ENCODE measurements around the gene EPHX1. TPM values are rescaled to one million over a fixed set of nuclear protein-coding genes. Genes with fewer than 3 reads are reported as not detected.
A peak's percentile ranks its signal among the peaks of the same experiment; 100 is the strongest.
"Not testable (repeated sequence)": the region's sequence is repeated elsewhere in the genome, so short reads cannot be mapped to it uniquely, and the experiment has no call there.

EPHX1 gene
- total RNA-seq, 4 donors from 2014 or later, result 56.9 to 114 (median 90.6) TPM

DNA sequence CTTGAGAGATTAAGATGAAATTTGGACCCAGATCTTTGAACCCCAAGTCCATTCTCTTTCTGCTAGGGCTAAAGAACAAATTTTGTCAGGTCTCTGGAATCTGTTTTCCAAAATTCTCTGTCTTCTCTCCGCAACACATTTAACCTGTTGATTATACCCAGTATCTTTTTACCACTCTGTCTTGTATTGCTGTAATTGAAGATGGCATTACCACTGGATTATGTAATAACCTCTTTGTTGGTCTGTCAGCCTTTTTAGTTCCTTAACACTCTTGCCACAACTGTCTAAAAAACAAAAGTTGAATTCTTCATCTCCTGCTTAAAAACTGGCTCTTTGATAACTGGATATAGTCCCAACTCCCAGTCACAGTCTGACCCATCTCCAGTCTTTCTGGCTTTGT lies 29.3 kb upstream of the EPHX1 start:
- peaks cover 2 to 63% (median 40%) of the 10 kb centered on the region in 4 donors for H3K4me1 ChIP-seq
- H3K9me3 ChIP-seq, result no peaks in the 10 kb centered on the region
- in situ Hi-C loops (cut with MboI; ENCODE audit: low pct_ligation_motif_present in 1 of 4, low pct_unique_long_range_greater_than_20kb in 1 of 4, low sequenced_read_pairs in 3 of 4), result loop anchor here in 1 of 4 donors (25.0 kb wide), 1 partner anchor 132 kb away; the partner anchor contains the start of gene PYCR2
- TF ChIP-seq POLR2AphosphoS5 (IDR thresholded peaks at IDR 0.05) (no peak), POLR2A (IDR thresholded peaks at IDR 0.05) (no peak), EP300 (IDR thresholded peaks at IDR 0.05; ENCODE audit: low read depth) (no peak)
- TF ChIP-seq, protein P1, sequence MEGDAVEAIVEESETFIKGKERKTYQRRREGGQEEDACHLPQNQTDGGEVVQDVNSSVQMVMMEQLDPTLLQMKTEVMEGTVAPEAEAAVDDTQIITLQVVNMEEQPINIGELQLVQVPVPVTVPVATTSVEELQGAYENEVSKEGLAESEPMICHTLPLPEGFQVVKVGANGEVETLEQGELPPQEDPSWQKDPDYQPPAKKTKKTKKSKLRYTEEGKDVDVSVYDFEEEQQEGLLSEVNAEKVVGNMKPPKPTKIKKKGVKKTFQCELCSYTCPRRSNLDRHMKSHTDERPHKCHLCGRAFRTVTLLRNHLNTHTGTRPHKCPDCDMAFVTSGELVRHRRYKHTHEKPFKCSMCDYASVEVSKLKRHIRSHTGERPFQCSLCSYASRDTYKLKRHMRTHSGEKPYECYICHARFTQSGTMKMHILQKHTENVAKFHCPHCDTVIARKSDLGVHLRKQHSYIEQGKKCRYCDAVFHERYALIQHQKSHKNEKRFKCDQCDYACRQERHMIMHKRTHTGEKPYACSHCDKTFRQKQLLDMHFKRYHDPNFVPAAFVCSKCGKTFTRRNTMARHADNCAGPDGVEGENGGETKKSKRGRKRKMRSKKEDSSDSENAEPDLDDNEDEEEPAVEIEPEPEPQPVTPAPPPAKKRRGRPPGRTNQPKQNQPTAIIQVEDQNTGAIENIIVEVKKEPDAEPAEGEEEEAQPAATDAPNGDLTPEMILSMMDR (IDR thresholded peaks at IDR 0.05), result no peak
- no peak overlapping the region for H3K4me3 ChIP-seq
- DNase-seq, result no peak
- WGBS, 2 donors (ENCODE audit: low coverage in 1 of 2), result 87 to 89% methylated on average over 1 of the region's 1 CpG
- intact Hi-C loops (cut with DNase I; ENCODE audit: low total_unique reads), result no loop called here
- peak overlapping the region in 2 of 4 donors; percentile 95 to 97 for H3K27ac ChIP-seq
- no peaks in the 10 kb centered on the region for H3K27me3 ChIP-seq
- peaks cover 0 to 14% (median 6%) of the 10 kb centered on the region in 4 donors for H3K36me3 ChIP-seq

DNA sequence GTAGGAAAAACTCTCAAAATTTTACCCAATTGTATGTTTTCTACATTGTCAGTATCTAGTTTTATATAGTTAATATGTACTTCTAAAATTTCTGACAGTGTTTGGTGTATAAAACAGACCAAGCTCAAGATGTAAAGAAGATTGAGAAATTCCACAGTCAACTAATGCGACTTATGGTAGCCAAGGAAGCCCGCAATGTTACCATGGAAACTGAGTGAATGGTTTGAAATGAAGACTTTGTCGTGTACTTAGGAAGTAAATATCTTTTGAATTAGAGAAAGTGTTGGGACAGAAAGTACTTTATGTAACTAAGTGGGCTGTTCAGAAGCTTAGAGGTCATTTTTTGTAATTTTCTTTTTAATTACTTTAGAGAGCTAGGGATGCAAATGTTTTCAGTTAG lies 20.8 kb upstream of the EPHX1 start:
- H3K4me3 ChIP-seq; DNase-seq; H3K27ac ChIP-seq; H3K27me3 ChIP-seq; H3K4me1 ChIP-seq; intact Hi-C loops (cut with DNase I; ENCODE audit: low total_unique reads); H3K9me3 ChIP-seq: not testable (repeated sequence)
- in situ Hi-C loops (cut with MboI; ENCODE audit: low pct_ligation_motif_present in 1 of 4, low pct_unique_long_range_greater_than_20kb in 1 of 4, low sequenced_read_pairs in 3 of 4), result loop anchor here in 1 of 4 donors (25.0 kb wide), 1 partner anchor 123 kb away; the partner anchor contains the start of gene PYCR2
- H3K36me3 ChIP-seq, result peaks cover 0 to 59% (median 25%) of the 10 kb centered on the region in 4 donors
- WGBS, 2 donors (ENCODE audit: low coverage in 1 of 2), result 86 to 87% methylated on average over 3 of the region's 3 CpGs

DNA sequence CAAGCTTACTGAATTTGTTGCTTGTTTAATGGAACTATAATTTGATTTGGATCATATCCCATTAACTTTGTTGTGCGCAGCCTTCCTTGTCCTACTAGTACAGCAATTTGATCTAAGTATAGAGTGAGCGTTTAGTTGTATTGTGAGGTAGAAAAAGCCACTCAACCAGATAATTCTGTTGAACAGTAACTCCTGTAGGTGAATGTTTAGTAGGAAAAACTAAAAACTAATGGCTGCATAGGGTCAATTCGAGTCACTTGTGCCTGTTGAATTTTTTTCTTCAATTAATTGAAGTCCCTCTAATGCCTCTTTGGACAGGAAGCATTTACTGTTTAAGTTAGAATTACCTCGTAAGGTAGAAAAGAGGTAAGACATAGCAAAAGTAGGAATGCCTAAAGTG lies 15.0 kb upstream of the EPHX1 start:
- intact Hi-C loops (cut with DNase I; ENCODE audit: low total_unique reads), result no loop called here
- 99 to 100% methylated on average over 2 to 4 of the region's 4 CpGs for WGBS, 2 donors (ENCODE audit: low coverage in 1 of 2)
- DNase-seq, result no peak
- in situ Hi-C loops (cut with MboI; ENCODE audit: low pct_ligation_motif_present in 1 of 4, low pct_unique_long_range_greater_than_20kb in 1 of 4, low sequenced_read_pairs in 3 of 4), result loop anchor here in 1 of 4 donors (25.0 kb wide), 1 partner anchor 117 kb away; the partner anchor contains the start of gene PYCR2
- Histone ChIP-seq H3K36me3 (peaks cover 0 to 19% (median 7%) of the 10 kb centered on the region in 4 donors), H3K4me1 (no peaks in the 10 kb centered on the region), H3K4me3 (no peak overlapping the region), H3K9me3 (no peaks in the 10 kb centered on the region), H3K27ac (no peak overlapping the region), H3K27me3 (no peaks in the 10 kb centered on the region)
- TF ChIP-seq POLR2A (IDR thresholded peaks at IDR 0.05), result no peak
- no peak for TF ChIP-seq POLR2AphosphoS5 (IDR thresholded peaks at IDR 0.05)
- TF ChIP-seq, protein P1 (IDR thresholded peaks at IDR 0.05), result no peak
- TF ChIP-seq EP300 (IDR thresholded peaks at IDR 0.05; ENCODE audit: low read depth), result no peak

DNA sequence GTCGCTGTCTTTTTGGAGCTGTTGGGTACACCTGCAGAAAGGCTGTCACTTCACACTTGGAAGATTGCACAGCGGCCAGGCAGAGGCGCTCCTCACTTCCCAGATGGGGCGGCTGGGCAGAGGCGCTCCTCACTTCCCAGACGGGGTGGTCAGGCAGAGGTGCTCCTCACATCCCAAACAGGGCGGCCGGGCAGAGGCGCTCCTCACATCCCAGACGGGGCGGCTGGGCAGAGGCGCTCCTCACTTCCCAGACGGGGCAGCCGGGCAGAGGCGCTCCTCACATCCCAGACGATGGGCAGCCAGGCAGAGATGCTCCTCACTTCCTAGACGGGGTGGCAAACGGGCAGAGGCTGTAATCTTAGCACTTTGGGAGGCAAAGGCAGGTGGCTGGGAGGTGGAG lies 13.8 kb upstream of the EPHX1 start:
- H3K9me3 ChIP-seq; H3K27ac ChIP-seq; H3K4me1 ChIP-seq; H3K27me3 ChIP-seq; H3K4me3 ChIP-seq; H3K36me3 ChIP-seq; DNase-seq; intact Hi-C loops (cut with DNase I; ENCODE audit: low total_unique reads): not testable (repeated sequence)
- in situ Hi-C loops (cut with MboI; ENCODE audit: low pct_ligation_motif_present in 1 of 4, low pct_unique_long_range_greater_than_20kb in 1 of 4, low sequenced_read_pairs in 3 of 4), result loop anchor here in 1 of 4 donors (25.0 kb wide), 1 partner anchor 116 kb away; the partner anchor contains the start of gene PYCR2
- 96 to 100% methylated on average over 1 to 10 of the region's 18 CpGs for WGBS, 2 donors (ENCODE audit: low coverage in 1 of 2)

DNA sequence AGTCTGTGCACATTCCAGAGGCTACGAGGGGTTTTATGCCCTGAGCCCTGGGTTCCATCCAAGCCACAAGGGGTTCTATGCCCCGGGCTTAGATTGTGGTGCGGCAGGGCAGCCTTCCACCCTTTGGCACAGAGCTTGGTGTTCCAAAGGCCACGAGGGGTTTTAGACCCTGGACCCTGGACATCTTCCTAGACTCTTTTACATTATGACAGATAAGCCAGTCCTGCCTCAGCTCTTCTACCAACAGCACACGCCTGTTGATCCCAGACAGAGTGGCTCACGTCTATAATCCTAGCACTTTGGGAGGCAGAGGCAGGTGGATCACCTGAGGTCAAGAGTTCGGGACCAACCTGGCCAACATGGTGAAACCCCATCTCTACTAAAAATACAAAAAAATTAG lies 8.8 kb upstream of the EPHX1 start:
- H3K4me3 ChIP-seq; H3K36me3 ChIP-seq; in situ Hi-C loops (cut with MboI; ENCODE audit: low pct_ligation_motif_present in 1 of 4, low pct_unique_long_range_greater_than_20kb in 1 of 4, low sequenced_read_pairs in 3 of 4); intact Hi-C loops (cut with DNase I; ENCODE audit: low total_unique reads); H3K9me3 ChIP-seq; H3K27ac ChIP-seq; DNase-seq; H3K27me3 ChIP-seq; H3K4me1 ChIP-seq: not testable (repeated sequence)
- WGBS, 2 donors (ENCODE audit: low coverage in 1 of 2), result 93% methylated on average over 7 of the region's 7 CpGs; no CpG with 5 or more reads in 1 of the 2 donors

DNA sequence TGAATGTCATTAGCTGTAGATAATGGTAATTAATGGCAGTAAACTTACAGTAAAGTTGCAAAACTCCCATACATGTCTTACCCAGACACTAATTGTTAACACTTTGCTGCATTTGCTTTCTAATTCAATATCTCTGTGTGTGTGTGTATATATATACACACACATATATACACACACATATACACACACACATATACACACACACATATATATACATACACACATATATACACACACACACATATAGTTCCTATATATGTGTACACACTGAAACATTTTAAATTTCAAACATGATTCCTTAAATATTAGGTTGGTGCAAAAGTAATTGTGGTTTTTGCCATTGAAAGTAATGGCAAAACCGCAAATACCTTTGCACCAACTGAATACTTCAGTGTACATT lies 3.7 kb upstream of the EPHX1 start:
- intact Hi-C loops (cut with DNase I; ENCODE audit: low total_unique reads), result no loop called here
- in situ Hi-C loops (cut with MboI; ENCODE audit: low pct_ligation_motif_present in 1 of 4, low pct_unique_long_range_greater_than_20kb in 1 of 4, low sequenced_read_pairs in 3 of 4), result no loop called here
- Histone ChIP-seq H3K36me3 (no peaks in the 10 kb centered on the region), H3K4me1 (peaks cover 0 to 17% (median 11%) of the 10 kb centered on the region in 4 donors), H3K27ac (no peak overlapping the region), H3K9me3 (no peaks in the 10 kb centered on the region), H3K27me3 (no peaks in the 10 kb centered on the region), H3K4me3 (no peak overlapping the region)
- WGBS, 2 donors (ENCODE audit: low coverage in 1 of 2), result 93 to 100% methylated on average over 1 of the region's 1 CpG
- no peak for DNase-seq
- TF ChIP-seq POLR2AphosphoS5 (IDR thresholded peaks at IDR 0.05) (no peak), EP300 (IDR thresholded peaks at IDR 0.05; ENCODE audit: low read depth) (no peak), POLR2A (IDR thresholded peaks at IDR 0.05) (no peak)
- TF ChIP-seq, protein P1 (IDR thresholded peaks at IDR 0.05), result no peak

DNA sequence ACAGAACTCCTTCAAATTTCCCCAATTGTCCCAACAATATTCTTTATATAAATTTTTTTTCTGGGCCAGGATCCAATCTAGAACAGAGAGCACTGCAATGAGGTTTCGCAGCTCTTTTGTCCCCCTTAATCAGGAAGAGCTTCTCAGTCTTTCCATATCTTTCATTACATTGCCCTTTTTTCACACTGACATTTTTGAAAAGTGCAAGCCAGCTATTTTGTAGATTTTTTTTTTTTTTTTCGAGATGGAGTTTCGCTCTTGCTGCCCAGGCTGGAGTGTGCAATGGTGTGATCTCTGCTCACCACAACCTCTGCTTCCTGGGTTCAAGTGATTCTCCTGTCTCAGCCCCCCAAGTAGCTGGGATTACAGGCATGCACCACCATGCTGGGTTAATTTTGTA lies 3.2 kb upstream of the EPHX1 start:
- H3K9me3 ChIP-seq; intact Hi-C loops (cut with DNase I; ENCODE audit: low total_unique reads); H3K27ac ChIP-seq; H3K36me3 ChIP-seq; H3K4me3 ChIP-seq; DNase-seq; H3K27me3 ChIP-seq; in situ Hi-C loops (cut with MboI; ENCODE audit: low pct_ligation_motif_present in 1 of 4, low pct_unique_long_range_greater_than_20kb in 1 of 4, low sequenced_read_pairs in 3 of 4): not testable (repeated sequence)
- H3K4me1 ChIP-seq, result peaks cover 0 to 22% (median 16%) of the 10 kb centered on the region in 4 donors
- WGBS, 2 donors (ENCODE audit: low coverage in 1 of 2), result 92 to 100% methylated on average over 3 of the region's 3 CpGs

All from transverse colon (tissue), 4 donors.